ENCODE measurements around the gene SCAF8.
"Not testable (repeated sequence)": the region's sequence is repeated elsewhere in the genome, so short reads cannot be mapped to it uniquely, and the experiment has no call there.

The SCAF8 gene, protein sequence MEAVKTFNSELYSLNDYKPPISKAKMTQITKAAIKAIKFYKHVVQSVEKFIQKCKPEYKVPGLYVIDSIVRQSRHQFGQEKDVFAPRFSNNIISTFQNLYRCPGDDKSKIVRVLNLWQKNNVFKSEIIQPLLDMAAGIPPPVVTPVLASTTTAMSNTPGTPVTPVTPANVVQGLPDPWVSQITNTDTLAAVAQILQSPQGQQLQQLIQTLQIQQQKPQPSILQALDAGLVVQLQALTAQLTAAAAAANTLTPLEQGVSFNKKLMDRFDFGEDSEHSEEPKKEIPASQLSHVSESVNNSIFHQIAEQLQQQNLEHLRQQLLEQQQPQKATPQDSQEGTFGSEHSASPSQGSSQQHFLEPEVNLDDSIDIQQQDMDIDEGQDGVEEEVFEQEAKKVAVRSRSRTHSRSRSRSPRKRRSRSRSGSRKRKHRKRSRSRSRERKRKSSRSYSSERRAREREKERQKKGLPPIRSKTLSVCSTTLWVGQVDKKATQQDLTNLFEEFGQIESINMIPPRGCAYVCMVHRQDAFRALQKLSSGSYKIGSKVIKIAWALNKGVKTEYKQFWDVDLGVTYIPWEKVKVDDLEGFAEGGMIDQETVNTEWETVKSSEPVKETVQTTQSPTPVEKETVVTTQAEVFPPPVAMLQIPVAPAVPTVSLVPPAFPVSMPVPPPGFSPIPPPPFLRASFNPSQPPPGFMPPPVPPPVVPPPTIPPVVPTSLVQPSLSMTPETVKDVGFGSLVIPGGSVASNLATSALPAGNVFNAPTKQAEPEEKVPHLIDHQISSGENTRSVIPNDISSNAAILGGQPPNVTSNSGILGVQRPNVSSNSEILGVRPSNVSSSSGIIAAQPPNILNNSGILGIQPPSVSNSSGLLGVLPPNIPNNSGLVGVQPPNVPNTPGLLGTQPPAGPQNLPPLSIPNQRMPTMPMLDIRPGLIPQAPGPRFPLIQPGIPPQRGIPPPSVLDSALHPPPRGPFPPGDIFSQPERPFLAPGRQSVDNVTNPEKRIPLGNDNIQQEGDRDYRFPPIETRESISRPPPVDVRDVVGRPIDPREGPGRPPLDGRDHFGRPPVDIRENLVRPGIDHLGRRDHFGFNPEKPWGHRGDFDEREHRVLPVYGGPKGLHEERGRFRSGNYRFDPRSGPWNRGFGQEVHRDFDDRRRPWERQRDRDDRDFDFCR (N-terminal part only)

DNA sequence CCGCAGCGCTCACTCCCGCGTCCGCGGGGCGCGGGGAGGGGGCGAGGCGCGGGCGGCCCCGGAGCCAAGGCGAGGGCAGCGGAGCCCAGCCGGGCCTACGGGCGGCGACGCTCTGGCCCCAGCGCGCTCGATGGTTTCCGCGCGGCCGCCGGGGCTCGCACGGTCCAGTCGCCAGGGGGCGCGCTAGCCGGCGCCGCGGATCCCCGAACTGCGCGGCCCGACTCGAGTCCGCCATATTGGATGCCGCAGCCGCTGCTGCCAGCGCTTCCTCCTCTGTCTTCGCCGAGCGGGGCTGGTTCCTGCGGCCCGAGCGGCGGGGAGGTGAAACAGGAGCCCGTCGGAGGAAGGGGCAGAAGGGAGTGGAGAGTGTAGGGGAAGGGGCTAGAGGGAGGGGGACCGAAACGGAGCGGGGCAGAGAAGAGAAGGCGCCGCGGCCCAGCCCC is at the start of gene SCAF8:
SCAF8 (plus strand) TSS at position 234 of the 443 bp plus-strand sequence. CDS start 485 bp downstream, outside the sequence.
- DNase-seq (ENCODE audit: low read depth), result peak; percentile 58

DNA sequence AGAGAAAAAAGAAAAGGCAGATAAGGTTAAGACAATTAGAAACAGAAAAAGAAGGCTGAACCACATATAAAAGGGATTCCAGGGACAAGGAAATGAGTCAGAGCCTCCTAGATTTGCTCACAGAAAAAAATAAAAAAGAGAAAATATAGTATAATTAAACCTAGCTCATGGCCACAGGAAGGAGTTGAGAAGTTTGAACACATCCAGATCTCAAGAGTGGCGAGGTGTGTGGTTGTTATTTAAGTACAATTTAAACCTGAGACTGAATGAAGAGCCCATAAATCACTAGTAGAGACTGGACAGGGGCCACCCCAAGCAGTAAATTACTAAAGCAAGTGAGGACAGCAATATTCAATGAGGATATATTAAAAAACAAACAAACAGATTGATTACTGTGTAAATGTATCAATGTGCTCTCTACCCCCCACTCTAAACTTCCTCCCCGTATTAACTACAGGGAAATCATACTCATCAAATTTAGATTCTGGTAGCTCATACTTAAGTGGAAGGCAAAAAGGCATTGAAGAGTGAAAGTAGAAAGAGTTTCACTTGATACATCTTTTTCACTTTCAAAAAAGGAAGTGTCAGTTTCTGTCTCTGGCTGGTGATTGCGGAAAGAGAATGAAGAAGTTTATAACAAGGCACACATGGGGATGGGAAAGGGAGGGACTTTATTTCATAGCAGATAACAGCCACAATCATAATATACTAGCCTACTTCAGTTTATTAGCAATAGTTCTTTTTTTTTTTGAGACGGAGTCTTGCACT is 49.3 kb upstream of the SCAF8 start:
- DNase-seq (ENCODE audit: low read depth), result no peak

DNA sequence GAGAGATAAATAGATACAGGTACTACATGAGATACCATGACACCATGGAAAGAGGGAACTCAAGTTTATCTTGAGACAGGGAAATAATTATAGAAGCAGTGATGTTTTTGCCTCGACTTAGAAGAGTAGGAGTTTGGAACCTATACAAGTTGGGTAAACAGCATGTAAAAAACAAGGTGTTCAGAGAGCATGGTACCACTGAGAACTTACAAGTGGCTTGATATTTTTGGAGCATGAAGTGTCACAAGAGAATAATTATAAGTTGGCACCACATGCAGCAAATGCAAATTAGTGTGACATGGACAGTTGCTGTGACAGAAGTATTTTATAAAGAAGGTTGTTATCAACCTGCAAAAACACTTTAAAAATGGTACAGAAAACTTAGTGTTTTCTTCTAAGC is 47.1 kb upstream of the SCAF8 start:
- DNase-seq (ENCODE audit: low read depth), result no peak

DNA sequence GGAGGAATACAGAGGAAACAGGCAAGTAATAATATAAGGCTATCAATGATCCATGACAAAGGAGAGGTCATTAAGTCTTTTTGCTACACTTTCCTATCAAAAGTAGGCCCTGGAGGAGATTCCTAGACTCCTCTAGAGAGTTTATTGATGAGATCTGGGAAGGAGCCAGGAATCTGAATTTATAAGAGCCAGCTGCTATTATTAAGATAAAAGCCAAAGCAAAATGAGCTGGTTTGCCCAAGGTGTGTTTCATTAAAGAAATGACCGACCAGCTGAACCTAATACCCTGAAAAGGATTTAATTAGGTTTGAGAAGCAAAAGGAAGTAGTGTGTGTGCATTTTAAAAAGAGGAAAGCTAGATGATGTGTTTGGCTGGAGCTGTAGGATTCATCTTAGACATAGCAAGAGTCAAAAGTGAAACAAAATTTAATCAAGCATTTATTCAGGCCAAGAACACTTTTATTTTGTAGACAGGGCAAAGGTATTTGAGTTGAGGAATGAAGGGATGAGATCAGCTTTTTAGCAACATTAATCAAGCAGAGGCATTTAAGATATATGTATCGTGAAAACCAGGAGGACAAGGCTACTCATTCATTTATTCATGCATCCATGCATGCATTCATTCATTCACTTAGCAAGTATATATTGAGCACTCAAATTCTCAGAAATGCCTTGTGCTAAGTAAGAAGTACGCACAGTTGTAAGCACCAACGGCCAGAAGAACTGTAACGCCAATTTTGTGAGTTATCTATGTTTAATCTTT is 43.5 kb upstream of the SCAF8 start:
- no peak for DNase-seq (ENCODE audit: low read depth)

DNA sequence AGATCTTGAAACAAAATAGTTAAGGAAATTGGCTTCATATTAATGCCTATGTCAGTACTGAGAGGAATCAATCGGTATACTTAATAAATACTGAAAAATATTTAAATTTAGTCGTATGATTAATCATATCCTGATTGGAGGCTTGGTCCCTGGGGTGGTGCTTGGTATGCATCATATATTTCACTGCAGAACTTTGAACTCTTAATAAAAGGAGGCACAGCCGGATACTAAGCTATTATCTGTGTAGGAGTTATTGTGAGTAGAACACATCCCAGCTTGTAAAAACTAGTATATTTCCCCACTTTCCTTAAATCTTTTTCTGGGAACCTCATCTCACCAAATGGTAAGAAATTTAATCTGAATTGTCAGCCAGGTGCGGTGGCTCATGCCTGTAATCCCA is 42.4 kb upstream of the SCAF8 start:
- no peak for DNase-seq (ENCODE audit: low read depth)

DNA sequence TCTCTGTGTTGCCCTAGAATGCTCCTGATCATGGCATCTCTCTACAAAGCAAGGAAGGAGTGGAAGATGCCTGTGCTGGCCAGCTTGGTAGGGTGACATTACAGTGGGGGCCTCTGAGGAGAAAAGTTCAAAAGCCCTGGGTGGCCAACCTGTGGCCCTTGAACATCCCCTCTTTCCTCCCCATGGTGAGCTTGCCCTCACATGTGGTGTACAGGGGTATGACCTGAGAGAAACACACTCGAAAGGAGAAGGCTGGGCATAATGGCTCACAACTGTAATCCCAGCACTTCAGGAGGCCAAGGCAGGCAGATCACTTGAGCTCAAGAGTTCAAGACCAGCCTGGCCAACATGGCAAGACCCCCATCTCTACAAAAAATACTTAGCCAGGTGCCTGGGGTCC is 36.6 kb upstream of the SCAF8 start:
- DNase-seq (ENCODE audit: low read depth), result no peak

DNA sequence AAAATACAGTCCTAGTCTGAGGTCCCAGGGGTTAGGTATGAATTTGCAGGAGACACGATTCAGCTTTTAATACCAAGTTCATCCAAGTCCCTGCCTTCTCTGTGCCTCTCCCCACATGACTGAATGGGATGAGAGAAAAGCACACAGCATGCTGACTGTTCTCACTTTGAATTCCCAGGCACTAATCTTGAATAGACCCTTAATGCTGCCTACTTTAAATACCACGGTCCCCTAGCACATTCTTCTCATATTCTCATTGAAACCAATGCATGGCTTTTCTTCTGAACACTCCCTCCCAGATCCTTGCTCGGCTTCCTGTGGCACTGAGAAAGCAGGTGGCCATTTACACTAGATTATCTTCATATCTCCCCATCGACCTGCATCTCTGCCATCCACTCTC is 30.1 kb upstream of the SCAF8 start:
- DNase-seq (ENCODE audit: low read depth), result no peak

DNA sequence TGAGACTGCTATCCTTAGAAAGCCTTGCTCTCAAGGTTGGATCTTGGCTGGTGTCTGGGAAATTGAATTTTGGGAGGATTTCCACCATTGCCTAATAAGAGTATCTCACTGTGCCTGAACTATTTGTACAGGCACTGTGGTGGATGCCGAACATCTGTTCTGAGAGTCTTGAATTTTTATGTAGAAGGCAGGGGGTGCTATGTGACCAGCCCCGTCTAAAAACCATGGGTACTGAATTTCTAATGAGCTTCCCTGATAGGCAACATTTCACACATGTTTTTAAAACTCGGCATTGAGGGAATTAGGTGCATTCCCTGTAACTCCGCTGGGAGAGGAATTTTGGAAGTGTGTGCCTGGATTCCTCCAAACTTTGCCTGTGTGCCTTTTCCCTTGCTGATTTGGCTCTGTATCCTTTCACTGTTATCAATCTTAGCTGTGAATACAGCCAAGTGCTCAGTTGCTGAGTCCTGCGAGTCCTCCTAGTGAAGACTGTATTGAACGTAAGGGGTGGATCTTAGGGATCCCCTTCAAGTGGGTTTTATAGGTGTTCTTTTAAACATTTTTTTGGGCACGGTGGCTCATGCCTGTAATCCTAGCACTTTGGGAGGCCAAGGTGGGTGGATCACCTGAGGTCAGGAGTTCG is 27.6 kb upstream of the SCAF8 start:
- DNase-seq (ENCODE audit: low read depth), result no peak

DNA sequence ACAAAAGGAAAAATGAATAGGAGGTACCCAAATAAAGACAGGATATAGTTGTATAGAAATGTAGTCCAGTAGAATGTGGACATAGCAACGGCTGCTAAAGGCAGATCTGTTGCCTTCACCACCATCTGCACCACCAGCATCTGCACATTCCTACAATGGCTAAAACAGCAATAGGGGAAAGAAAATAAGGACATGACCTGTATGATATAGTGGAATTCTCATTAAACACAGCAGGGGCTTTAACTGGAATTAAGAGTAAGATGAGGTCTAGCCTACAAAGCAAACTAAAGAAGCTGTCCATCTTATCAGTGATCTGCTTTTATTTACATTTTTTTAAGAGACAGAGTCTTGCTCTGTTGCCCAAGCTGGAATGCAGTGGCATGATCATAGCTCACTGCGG is 26.8 kb upstream of the SCAF8 start:
- DNase-seq (ENCODE audit: low read depth), result no peak

DNA sequence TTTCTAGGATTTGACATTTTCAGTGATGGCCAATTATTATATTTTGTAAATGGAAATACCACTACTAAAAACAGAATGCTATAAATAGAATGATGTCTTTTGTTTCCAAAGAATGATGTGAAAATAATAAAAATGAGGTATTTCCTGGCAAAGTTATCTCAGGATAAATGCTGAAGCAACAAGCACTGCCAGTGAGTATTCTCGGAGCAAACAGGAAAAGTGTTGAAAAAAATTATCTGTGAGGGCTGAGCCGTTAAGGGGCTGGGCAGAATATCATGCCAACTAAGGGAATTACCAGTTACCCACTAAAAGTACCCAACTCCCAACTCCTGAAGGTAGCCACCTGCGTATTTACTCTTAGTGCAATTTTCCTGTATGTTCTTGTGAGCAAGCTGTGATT is 23.6 kb upstream of the SCAF8 start:
- DNase-seq (ENCODE audit: low read depth), result no peak

DNA sequence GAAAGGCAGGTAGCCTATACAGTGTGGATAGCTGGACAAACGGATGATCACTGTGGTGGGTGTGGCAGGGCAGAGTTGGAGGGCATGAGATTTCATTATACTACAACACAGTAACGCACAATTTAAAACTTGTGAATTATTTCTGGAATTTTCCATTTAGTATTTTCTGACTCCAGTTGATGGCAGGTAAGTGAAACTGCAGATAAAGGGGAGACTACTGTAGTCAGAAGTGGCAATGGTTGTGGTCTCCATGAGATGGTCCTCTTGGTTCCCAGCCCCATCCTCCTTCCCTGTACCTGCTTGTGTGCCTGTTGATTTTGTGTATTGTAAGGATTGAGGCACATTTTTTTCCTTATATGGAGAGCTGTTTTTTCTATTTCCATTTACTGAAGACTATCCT is 22.5 kb upstream of the SCAF8 start:
- DNase-seq (ENCODE audit: low read depth), result no peak

DNA sequence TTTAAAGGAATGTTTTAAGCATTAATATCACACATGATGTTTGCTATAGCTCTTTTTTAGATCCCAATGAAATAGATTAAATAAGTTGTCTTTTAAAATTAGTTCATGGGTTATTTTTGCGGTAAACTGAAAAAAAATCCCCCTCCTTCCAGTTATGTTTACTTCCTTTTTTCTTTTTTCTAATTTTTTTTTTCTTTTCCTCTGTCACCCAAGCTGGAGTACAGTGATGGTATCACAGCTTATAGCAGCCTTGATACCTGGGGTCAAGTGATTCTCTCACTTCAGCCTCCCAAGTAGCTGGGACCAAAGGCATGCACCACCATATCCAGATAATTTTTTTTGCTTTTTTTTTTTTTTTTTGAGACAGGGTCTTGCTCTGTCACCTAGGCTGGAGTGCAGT is 17.8 kb upstream of the SCAF8 start:
- no peak for DNase-seq (ENCODE audit: low read depth)

DNA sequence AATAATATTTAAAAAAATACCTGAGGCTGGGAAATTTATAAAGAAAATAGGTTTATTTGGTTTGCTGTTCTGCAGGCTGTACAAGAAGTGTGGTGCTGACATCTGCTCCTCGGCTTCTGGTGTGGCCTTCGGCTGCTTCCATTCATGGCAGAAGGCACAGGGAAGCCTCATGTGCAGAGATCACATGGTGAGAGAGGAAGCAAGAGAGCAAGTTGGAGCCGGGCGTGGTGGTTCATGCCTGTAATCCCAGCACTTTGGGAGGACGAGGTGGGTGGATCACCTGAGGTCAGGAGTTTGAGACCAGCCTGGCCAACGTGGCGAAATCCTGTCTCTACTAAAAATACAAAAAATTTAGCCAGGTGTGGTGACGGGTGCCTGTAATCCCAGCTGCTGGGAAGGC is 16.9 kb upstream of the SCAF8 start:
- DNase-seq (ENCODE audit: low read depth), result not testable (repeated sequence)

DNA sequence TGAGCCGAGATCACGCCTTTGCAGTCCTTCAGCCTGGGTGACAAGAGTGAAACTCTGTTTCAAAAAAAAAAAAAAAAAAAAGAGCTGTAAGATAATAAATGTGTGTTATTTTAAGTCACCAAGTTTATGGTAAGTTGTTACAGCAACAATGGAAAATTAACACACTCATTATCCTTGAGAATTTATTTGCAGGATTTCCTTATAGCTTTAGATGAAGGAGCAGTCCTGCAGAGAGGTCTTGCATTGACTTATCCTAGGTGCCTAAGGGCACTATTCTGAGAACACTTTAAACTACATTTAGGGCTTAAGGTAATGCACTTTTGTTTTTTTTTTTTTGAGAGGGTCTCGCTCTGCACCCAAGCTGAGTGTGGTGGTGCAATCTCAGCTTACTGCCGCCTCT is 13.8 kb upstream of the SCAF8 start:
- DNase-seq (ENCODE audit: low read depth), result no peak

DNA sequence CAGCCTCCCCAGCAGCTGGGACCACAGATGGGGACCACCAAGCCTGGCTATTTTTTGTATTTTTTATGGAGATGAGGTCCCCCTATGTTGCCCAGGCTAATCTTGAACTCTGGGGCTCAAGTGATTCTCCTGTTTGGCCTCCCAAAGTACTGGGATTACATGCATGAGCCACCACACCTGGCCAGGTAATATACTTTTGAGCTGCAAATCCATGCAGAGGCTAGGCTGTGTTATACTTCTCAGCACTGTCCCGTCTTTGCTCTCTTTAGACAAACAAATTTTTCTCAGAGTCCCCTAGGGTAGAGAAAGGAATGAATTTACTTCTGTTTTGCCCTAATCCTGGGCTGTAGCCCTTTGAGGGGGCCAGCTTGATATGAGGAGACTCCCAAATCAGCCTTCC is 13.4 kb upstream of the SCAF8 start:
- DNase-seq (ENCODE audit: low read depth), result no peak

DNA sequence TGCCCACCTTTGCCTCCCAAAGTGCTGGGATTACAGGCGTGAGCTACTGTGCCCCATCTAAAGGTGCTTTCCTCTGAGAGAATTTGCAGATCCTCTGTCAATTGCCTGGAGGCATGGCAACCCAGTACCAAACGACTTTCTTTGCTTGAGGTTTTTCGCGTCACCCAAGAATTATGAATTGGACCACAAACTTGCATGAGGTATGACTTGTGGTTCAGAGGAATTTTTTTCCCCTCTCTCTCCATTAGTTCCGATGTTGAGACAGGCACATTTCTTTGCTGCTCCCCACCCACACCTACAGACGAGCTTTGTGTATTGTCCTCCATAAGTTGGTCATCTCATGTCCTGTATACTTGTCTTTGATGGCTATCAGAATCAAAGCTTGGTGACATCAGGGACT is 11.8 kb upstream of the SCAF8 start:
- DNase-seq (ENCODE audit: low read depth), result peak; percentile 23

DNA sequence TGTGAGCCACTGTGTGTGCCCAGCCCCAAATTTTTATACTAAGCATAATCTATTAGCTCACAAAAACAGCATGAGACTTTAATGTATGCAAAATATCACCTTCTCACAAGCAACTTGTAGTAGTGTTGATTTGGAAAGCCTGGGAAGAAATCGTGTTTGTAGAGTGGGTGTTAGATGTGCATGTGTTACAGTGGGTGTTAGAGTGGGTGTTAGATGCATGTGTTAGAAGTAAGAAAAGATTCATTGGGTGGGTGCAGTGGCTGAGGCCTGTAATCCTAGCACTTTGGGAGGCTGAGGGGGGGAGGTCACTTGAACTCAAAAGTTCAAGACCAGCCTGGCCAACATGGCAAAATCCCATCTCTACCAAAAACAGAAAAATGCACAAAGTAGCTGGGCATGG is 6.3 kb upstream of the SCAF8 start:
- DNase-seq (ENCODE audit: low read depth), result no peak

DNA sequence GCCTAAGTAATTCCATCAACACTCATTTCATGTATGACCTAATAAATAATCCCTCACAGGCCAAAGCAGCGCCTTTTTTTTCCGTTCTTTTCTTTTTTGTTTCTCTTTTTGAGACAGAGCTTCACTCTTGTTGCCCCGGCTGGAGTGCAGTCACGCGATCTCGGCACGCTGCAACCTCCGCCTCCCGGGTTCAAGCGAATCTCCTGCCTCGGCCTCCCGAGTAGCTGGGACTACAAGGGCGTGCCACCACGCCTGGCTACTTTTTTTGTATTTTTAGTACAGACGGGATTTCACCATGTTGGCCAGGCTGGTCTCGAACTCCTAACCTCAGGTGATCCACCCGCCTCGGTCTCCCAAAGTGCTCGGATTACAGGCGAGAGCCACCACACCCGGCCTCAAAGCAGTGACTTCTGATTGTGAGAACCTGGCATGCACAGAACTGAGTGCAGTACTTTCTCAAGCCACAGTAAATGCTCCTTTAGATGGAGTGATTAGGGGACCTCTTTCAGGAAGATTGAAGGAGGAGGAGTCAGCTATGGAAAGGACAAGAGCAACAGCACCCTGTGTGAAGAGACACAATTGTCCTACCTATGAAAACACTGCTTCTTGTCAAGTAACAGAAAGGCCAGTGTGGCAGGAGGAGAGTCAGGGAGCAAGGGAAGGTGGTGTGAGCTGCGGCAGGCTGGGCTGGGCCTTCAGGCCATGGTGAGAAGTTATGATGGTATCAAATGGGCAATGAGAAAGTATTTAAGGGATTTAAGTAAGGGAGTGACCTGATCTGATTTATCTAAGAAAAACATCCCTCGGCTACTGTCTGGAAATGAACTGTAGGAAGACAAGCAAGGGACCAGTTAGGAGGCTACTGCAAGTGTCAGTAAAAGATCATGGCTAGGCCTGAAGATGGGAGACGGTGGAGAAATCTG is 1.7 kb upstream of the SCAF8 start:
- DNase-seq (ENCODE audit: low read depth), result no peak

DNA sequence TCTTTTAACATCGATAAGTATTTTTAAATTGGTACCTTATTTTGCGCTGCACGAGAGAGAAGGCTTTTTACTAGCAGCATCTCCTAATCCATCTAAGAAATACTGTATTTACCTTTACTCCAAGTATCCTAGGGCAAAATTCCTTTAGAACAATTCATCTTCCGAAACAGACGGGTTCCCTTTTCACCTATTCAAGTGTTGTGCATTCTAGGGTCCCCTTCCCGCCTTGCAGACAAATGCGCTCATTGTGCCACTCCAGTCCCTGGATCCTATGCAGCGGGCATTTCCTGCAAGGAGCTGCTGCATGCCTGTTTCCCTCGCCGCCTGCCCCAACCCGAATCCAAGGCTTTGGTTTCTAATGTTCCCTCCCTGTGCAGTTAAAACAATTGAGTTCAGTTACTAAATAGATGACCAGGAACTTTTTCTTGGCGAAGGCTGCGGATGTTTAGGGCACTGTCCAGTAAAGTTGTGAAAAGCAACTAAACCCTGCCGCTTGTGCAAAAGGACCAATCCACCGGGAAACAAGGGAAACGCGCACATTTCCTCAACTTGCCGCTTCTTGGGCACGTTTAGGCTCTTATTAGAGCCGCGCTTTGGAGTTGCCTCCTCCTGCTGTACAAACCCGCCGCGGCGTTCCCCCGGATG is 556 bp upstream of the SCAF8 start:
- no peak for DNase-seq (ENCODE audit: low read depth)

Data from GM04504 (cell line).